ENCODE measurements around the gene QARS1.

The QARS1 gene

DNA sequence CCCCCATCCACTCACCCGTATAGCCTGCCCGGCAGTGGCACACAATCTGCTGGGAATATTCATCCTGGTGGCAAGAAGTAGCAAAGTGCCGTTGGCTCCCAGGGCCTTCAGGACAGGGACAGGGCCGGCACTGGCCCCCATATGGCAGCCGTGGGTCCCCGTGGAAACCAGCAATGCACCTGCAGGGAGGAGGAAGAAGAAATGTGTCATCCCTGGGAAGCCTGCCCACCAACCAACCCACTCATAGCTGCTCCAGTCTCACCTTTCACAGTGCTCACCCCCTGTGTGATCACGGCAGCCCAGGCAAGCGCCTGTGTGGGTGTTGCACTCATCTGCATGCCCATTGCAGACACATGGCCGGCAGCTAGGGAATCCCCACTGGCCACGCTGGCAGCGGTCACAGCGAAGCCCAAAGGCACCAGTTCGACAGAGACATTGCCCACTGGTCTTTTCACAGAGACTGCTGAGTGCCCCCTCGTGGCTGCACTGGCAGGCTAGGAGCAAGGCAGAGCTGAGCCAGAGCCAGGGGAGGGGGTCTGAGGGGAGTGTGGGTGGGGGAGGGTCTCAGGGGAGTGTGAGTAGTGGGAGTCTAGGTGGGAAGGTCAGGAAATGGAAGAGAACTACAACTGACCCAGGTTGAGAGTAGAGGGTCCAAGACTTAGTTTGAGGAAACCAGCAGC is 20.6 kb upstream of the QARS1 start:
- no peak overlapping the region for H3K4me3 ChIP-seq (ENCODE audit: low read length)
- no peak for DNase-seq (ENCODE audit: low read depth)
- no peak for TF ChIP-seq CTCF (IDR thresholded peaks at IDR 0.05; ENCODE audit: insufficient read depth, low read depth, low read length, missing control alignments)

GRCh38 chr3:49124203-49124602 is 19.6 kb upstream of the QARS1 start:
- H3K4me3 ChIP-seq (ENCODE audit: low read length): no peak overlapping the region
- DNase-seq (ENCODE audit: low read depth): no peak
- TF ChIP-seq CTCF (IDR thresholded peaks at IDR 0.05; ENCODE audit: insufficient read depth, low read depth, low read length, missing control alignments): no peak

DNA sequence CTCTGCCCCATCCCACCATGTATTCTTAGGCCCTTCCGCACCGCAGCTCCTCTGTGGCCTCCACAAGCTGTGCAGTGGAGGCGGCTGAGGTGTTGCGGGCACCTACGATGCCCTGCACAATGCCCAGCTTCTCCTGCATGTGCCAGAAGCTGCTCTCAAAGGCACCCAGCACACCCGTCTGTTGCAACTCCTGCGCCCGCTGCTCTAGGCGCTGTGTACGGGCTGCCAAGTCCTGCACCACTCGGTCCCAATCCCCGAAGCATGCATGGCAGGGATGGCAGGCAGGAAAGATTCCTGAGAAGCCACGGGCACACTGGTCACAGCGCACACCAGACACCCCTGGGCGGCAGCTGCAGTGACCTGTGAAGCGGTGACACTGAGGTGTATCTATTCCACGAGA is 19.1 kb upstream of the QARS1 start:
- DNase-seq (ENCODE audit: low read depth): no peak
- no peak overlapping the region for H3K4me3 ChIP-seq (ENCODE audit: low read length)
- no peak for TF ChIP-seq CTCF (IDR thresholded peaks at IDR 0.05; ENCODE audit: insufficient read depth, low read depth, low read length, missing control alignments)

DNA sequence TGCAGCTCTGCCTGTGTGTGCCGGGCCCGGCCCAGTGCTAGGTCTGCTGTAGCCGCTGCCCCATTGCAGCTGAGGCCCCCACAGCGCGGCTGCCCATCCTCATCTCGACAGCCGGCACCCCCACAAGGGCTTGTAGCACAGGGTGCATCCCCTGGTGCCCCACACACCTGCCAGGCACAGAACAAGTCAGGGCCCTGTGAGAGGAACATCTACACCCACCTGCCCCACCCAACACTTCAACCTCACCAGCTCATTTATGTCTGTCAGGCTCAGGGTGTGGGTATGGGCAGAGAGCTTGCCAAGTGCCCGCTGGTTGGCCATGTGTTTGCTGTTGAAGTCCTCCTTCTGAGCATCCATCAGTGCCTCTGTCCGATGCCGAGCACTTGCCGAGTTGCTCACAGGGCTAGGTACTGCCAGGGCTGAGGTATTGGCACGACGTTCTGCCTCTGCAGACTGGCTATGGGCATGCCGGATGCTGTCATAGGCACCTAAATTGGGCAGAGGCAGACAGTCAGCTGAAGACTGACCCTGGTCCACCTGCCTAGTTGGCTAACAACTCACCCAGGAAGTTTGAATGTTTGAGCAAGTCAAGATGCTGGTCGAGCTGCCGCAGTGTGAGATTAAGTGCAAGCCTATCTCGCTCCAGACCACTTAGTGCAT is 18.5 kb upstream of the QARS1 start:
- no peak for DNase-seq (ENCODE audit: low read depth)
- no peak overlapping the region for H3K4me3 ChIP-seq (ENCODE audit: low read length)
- TF ChIP-seq CTCF (IDR thresholded peaks at IDR 0.05; ENCODE audit: insufficient read depth, low read depth, low read length, missing control alignments): no peak

- no peak overlapping the region for H3K4me3 ChIP-seq (ENCODE audit: low read length)
- no peak for TF ChIP-seq CTCF (IDR thresholded peaks at IDR 0.05; ENCODE audit: insufficient read depth, low read depth, low read length, missing control alignments)
- no peak for DNase-seq (ENCODE audit: low read depth)
These were observed 17.9 kb upstream of the QARS1 start for GRCh38 chr3:49122451-49122850.

DNA sequence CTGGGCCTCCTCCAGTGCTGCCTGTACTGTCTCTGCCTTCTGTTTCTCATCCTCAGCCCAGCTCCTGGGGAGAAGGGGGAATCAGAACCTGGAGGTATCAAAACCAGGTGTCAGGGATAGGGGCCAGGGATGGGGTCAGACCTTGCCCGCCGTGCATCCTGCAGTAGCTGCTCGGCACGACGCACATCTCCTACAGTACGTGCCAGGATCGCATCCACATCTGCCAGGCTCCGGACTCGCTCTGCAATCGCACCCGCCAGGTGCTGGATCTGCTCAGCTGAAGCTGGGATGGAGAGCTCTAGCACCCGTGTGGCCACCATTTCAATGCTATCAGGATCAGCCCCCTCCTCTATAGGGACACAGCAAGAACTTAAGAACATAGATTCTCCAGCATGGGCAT is 17.5 kb upstream of the QARS1 start:
- no peak for DNase-seq (ENCODE audit: low read depth)
- TF ChIP-seq CTCF (IDR thresholded peaks at IDR 0.05; ENCODE audit: insufficient read depth, low read depth, low read length, missing control alignments): no peak
- H3K4me3 ChIP-seq (ENCODE audit: low read length): no peak overlapping the region
